Liver (tissue), 9 donors: ENCODE data around the gene CBR1. TPM values are rescaled to one million over a fixed set of nuclear protein-coding genes. Genes with fewer than 3 reads are reported as not detected.

Source experiments
- DNase-seq: peaks from one replicate; pipeline ENCODE4 v3.0.0-alpha.2; 2017; ENCODE audit warnings: low spot score
- H3K27ac ChIP-seq, 2 donors: one replicate each; pipeline ENCODE4 v1.7.0; 2013; ENCODE audit warnings: inconsistent platforms in 2 of 2, low read length in 2 of 2, control low read depth in 1 of 2, low read depth in 1 of 2, mild to moderate bottlenecking in 1 of 2
- H3K27me3 ChIP-seq, 4 donors: one replicate each; pipeline versions ENCODE4 v1.6.1 to v1.7.0; 2013; ENCODE audit warnings: low read length in 3 of 4, inconsistent platforms in 1 of 4, mild to moderate bottlenecking in 1 of 4, moderate library complexity in 1 of 4; ENCODE audit not compliant: control insufficient read depth in 4 of 4, insufficient read depth in 4 of 4
- H3K36me3 ChIP-seq, 4 donors: one replicate each; pipeline versions ENCODE4 v1.6.1 to v1.7.0; 2013; ENCODE audit warnings: low read length in 3 of 4, mild to moderate bottlenecking in 3 of 4, low read depth in 1 of 4, moderate library complexity in 1 of 4; ENCODE audit not compliant: control insufficient read depth in 4 of 4, insufficient read depth in 3 of 4
- H3K4me1 ChIP-seq, 4 donors: one replicate each; pipeline versions ENCODE4 v1.6.1 to v1.7.0; 2013; ENCODE audit warnings: low read length in 3 of 4, mild to moderate bottlenecking in 3 of 4, moderate library complexity in 1 of 4; ENCODE audit not compliant: control insufficient read depth in 4 of 4, insufficient read depth in 4 of 4
- H3K4me3 ChIP-seq, 3 donors: one replicate each; pipeline versions ENCODE4 v1.6.1 to v1.7.0; 2013; ENCODE audit warnings: low read length in 3 of 3, control low read depth in 1 of 3, low read depth in 1 of 3, mild to moderate bottlenecking in 1 of 3
- H3K9ac ChIP-seq, 2 donors: one replicate each; pipeline ENCODE4 v1.7.0; 2013; ENCODE audit warnings: low read length in 2 of 2, mild to moderate bottlenecking in 2 of 2, moderate library complexity in 2 of 2, control low read depth in 1 of 2, low read depth in 1 of 2
- H3K9me3 ChIP-seq, 4 donors: one replicate each; pipeline versions ENCODE4 v1.6.1 to v1.7.0; 2013; ENCODE audit warnings: low read length in 3 of 4; ENCODE audit not compliant: control insufficient read depth in 4 of 4
- FOXA1 ChIP-seq: IDR thresholded peaks from 2 replicates; pipeline ENCODE4 v1.6.1; 2016; ENCODE audit warnings: antibody characterized with exemption
- FOXA2 ChIP-seq: IDR thresholded peaks from 2 replicates; pipeline ENCODE4 v1.6.1; 2016; ENCODE audit warnings: antibody characterized with exemption
- GABPA ChIP-seq, 2 donors: IDR thresholded peaks in 1 of 2; conservative IDR thresholded peaks in 1 of 2; 2 replicates each; pipeline ENCODE4 v1.6.1; 2016; ENCODE audit warnings: antibody characterized with exemption in 2 of 2, mild to moderate bottlenecking in 1 of 2, moderate library complexity in 1 of 2
- HNF4A ChIP-seq, 2 donors: conservative IDR thresholded peaks; 2 replicates each; pipeline ENCODE4 v1.6.1; 2016; ENCODE audit warnings: antibody characterized with exemption in 2 of 2, mild to moderate bottlenecking in 2 of 2
- HNF4G ChIP-seq: IDR thresholded peaks from 2 replicates; pipeline ENCODE4 v1.6.1; 2016; ENCODE audit warnings: antibody characterized with exemption
- JUND ChIP-seq, 2 donors: IDR thresholded peaks; 2 replicates each; pipeline ENCODE4 v1.6.1; 2016; ENCODE audit warnings: antibody characterized with exemption in 2 of 2
- NR2F2 ChIP-seq: IDR thresholded peaks from 2 replicates; pipeline ENCODE4 v1.6.1; 2016; ENCODE audit warnings: antibody characterized with exemption
- RAD21 ChIP-seq, 2 donors: IDR thresholded peaks; 2 replicates each; pipeline ENCODE4 v1.6.1; 2016; ENCODE audit warnings: antibody characterized with exemption in 2 of 2, mild to moderate bottlenecking in 2 of 2
- RXRA ChIP-seq, 2 donors: IDR thresholded peaks; 2 replicates each; pipeline ENCODE4 v1.6.1; 2017 to 2018; ENCODE audit warnings: antibody characterized with exemption in 2 of 2, mild to moderate bottlenecking in 1 of 2
- SP1 ChIP-seq: IDR thresholded peaks from 2 replicates; pipeline ENCODE4 v1.6.1; 2018; ENCODE audit warnings: antibody characterized with exemption, mild to moderate bottlenecking
- TAF1 ChIP-seq: conservative IDR thresholded peaks from 2 replicates; pipeline ENCODE4 v1.6.1; 2016; ENCODE audit warnings: antibody characterized with exemption, mild to moderate bottlenecking
- YY1 ChIP-seq: IDR thresholded peaks from 2 replicates; pipeline ENCODE4 v1.6.1; 2016; ENCODE audit warnings: antibody characterized with exemption, mild to moderate bottlenecking
- WGBS: extraction: QIAGEN DNeasy Blood & Tissue Kit; methylation state at CpG from one replicate; pipeline ENCODE4 v1.1.7; 2013; 5-methylcytosine and 5-hydroxymethylcytosine counted together
- polyA plus RNA-seq, 2 donors: library from polyadenylated mRNA; stranded (reverse) in 1 of 2; unstranded in 1 of 2; fragments of 200-250 nt in 1 of 2; fragments of >200 nt in 1 of 2; fragmentation: Nextera tagmentation in 1 of 2; extraction: Ambion mirVana in 1 of 2; gene quantifications; one replicate each; pipeline versions ENCODE4 v1.2.1 to v1.2.3, GENCODE V29; 2013 to 2015
- total RNA-seq, 2 donors: library from RNA; depleted of rRNA; stranded (reverse); fragments of >200 nt; gene quantifications; one replicate each; pipeline ENCODE4 v1.2.3, GENCODE V29; 2014
- TF ChIP-seq, protein P1 (sequence below): fragments of 150-350 bp; IDR thresholded peaks from 2 replicates; pipeline ENCODE4 v1.5.1; 2017; ENCODE audit warnings: improper control_type of control experiment, low read depth, low read length; ENCODE audit not compliant: missing input control
- TF ChIP-seq, protein P2 (sequence below): IDR thresholded peaks from 2 replicates; pipeline ENCODE4 v1.6.1; 2016; ENCODE audit warnings: antibody characterized with exemption
- TF ChIP-seq, protein P3 (sequence below): IDR thresholded peaks from 2 replicates; pipeline ENCODE4 v1.6.1; 2016; ENCODE audit warnings: antibody characterized with exemption
- TF ChIP-seq, protein P4 (sequence below): IDR thresholded peaks from 2 replicates; pipeline ENCODE4 v1.6.1; 2016; ENCODE audit warnings: antibody characterized with exemption, mild to moderate bottlenecking
- TF ChIP-seq, protein P5 (sequence below): IDR thresholded peaks from 2 replicates; pipeline ENCODE4 v1.6.1; 2016; ENCODE audit warnings: antibody characterized with exemption
- donor health status: healthy.
- donor health status: healthy.
- donor health status: healthy.
- donor health status: healthy.
- donor health status: healthy.

Gene CBR1
- total and polyA plus RNA-seq, 4 donors: 94.2 to 218 (median 178) TPM

DNA sequence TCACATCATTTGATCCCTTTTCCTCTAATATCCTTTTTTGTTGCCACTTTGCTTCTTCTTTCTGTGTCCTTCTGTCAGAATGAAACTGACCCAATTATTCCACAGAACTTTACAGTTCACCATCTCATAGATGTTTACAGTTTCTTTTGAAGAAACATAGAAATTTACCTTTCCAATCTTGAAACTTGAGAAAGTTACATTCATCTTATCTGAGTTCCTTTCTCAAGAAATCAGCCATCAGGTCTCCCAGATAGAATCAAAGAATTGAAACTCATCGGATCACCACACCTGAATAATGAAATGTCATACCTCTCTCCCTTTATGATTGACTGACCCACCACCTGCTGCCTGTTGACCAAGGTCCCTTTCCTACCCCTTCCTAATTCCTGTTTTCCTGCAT is 23.7 kb downstream of the CBR1 start (continued):
- TF ChIP-seq, protein P1, sequence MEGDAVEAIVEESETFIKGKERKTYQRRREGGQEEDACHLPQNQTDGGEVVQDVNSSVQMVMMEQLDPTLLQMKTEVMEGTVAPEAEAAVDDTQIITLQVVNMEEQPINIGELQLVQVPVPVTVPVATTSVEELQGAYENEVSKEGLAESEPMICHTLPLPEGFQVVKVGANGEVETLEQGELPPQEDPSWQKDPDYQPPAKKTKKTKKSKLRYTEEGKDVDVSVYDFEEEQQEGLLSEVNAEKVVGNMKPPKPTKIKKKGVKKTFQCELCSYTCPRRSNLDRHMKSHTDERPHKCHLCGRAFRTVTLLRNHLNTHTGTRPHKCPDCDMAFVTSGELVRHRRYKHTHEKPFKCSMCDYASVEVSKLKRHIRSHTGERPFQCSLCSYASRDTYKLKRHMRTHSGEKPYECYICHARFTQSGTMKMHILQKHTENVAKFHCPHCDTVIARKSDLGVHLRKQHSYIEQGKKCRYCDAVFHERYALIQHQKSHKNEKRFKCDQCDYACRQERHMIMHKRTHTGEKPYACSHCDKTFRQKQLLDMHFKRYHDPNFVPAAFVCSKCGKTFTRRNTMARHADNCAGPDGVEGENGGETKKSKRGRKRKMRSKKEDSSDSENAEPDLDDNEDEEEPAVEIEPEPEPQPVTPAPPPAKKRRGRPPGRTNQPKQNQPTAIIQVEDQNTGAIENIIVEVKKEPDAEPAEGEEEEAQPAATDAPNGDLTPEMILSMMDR: no peak
- TF ChIP-seq GABPA (IDR thresholded peaks at IDR 0.05 in 1 of 2, conservative IDR thresholded peaks at IDR 0.05 in 1 of 2) (no peak), HNF4A (conservative IDR thresholded peaks at IDR 0.05) (no peak), NR2F2 (no peak), TAF1 (no peak), HNF4G (no peak), JUND (IDR thresholded peaks at IDR 0.05) (no peak)
- TF ChIP-seq, protein P2, sequence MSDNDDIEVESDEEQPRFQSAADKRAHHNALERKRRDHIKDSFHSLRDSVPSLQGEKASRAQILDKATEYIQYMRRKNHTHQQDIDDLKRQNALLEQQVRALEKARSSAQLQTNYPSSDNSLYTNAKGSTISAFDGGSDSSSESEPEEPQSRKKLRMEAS: no peak
- TF ChIP-seq, protein P3, sequence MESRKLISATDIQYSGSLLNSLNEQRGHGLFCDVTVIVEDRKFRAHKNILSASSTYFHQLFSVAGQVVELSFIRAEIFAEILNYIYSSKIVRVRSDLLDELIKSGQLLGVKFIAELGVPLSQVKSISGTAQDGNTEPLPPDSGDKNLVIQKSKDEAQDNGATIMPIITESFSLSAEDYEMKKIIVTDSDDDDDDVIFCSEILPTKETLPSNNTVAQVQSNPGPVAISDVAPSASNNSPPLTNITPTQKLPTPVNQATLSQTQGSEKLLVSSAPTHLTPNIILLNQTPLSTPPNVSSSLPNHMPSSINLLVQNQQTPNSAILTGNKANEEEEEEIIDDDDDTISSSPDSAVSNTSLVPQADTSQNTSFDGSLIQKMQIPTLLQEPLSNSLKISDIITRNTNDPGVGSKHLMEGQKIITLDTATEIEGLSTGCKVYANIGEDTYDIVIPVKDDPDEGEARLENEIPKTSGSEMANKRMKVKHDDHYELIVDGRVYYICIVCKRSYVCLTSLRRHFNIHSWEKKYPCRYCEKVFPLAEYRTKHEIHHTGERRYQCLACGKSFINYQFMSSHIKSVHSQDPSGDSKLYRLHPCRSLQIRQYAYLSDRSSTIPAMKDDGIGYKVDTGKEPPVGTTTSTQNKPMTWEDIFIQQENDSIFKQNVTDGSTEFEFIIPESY: no peak

DNA sequence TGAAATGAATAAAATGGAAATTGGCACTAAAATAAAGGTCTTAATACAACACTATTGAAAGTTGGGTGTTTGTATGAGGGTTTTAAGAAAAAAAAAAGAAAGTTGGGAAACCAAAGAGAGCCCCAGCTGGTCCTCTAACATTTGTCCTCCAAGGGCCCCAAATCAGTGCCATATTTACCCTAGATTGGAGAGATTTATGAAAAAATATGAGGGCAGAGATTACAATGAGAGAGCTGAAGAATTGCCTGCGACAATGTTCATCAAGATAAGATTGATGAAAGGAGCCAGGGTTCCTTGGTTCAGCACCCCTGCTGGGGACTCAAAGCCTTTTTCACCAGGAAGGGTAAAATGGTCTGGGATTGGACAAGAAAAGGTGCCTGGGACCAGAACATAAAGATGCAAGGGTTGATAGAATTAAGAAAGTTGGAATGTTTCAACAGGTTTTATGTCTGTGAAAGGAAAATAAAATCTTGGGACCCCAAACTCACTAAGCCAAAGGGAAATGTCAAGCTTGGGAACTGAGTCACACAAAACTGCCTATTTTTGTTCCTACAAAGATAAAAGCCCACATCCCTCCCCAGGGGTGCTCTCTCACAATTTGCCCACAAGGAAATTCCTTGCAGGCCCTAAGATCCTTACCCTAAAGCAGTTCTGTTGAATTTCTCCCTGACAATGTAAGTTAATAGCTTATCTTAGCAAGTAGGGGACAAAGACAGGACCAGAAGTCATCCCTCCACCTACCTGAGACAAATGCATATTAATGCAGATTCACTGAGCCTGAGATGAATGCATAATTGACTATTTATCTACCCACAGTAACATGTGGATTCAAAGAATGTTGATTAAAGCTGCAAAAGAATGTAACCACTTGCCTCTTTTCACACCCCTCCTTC is 26.8 kb downstream of the CBR1 start:
- 84% methylated on average over 1 of the region's 1 CpG for WGBS
- TF ChIP-seq, protein P3: no peak
- TF ChIP-seq, protein P4, sequence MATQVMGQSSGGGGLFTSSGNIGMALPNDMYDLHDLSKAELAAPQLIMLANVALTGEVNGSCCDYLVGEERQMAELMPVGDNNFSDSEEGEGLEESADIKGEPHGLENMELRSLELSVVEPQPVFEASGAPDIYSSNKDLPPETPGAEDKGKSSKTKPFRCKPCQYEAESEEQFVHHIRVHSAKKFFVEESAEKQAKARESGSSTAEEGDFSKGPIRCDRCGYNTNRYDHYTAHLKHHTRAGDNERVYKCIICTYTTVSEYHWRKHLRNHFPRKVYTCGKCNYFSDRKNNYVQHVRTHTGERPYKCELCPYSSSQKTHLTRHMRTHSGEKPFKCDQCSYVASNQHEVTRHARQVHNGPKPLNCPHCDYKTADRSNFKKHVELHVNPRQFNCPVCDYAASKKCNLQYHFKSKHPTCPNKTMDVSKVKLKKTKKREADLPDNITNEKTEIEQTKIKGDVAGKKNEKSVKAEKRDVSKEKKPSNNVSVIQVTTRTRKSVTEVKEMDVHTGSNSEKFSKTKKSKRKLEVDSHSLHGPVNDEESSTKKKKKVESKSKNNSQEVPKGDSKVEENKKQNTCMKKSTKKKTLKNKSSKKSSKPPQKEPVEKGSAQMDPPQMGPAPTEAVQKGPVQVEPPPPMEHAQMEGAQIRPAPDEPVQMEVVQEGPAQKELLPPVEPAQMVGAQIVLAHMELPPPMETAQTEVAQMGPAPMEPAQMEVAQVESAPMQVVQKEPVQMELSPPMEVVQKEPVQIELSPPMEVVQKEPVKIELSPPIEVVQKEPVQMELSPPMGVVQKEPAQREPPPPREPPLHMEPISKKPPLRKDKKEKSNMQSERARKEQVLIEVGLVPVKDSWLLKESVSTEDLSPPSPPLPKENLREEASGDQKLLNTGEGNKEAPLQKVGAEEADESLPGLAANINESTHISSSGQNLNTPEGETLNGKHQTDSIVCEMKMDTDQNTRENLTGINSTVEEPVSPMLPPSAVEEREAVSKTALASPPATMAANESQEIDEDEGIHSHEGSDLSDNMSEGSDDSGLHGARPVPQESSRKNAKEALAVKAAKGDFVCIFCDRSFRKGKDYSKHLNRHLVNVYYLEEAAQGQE: no peak
- TF ChIP-seq HNF4A (conservative IDR thresholded peaks at IDR 0.05) (no peak), JUND (IDR thresholded peaks at IDR 0.05) (no peak), YY1 (no peak), RAD21 (IDR thresholded peaks at IDR 0.05) (no peak), FOXA2 (no peak), FOXA1 (no peak), TAF1 (no peak), NR2F2 (no peak), HNF4G (no peak), SP1 (no peak), RXRA (IDR thresholded peaks at IDR 0.05) (no peak), GABPA (IDR thresholded peaks at IDR 0.05 in 1 of 2, conservative IDR thresholded peaks at IDR 0.05 in 1 of 2) (no peak)
- TF ChIP-seq, protein P1: no peak
- TF ChIP-seq, protein P2: no peak
- TF ChIP-seq, protein P5, sequence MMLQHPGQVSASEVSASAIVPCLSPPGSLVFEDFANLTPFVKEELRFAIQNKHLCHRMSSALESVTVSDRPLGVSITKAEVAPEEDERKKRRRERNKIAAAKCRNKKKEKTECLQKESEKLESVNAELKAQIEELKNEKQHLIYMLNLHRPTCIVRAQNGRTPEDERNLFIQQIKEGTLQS: no peak
- H3K9ac ChIP-seq: no peak overlapping the region

More for the DNA sequence above, 26.8 kb downstream of the CBR1 start:
- Histone ChIP-seq H3K27me3 (no peaks in the 10 kb centered on the region), H3K4me1 (no peaks in the 10 kb centered on the region), H3K36me3 (no peaks in the 10 kb centered on the region), H3K9me3 (peaks cover 0 to 3% (median 0%) of the 10 kb centered on the region in 4 donors), H3K27ac (no peak overlapping the region), H3K4me3 (no peak overlapping the region)
- no peak for DNase-seq
